Kidney (tissue), 14 donors: ENCODE data around the gene SMURF1. TPM values are rescaled to one million over a fixed set of nuclear protein-coding genes. Genes with fewer than 3 reads are reported as not detected.

ENCODE experiments used
- DNase-seq, 5 donors: peaks; one replicate each; pipeline ENCODE4 v3.0.0-alpha.2; 2013 to 2020
- FAIRE-seq: peaks from 2 replicates; lab custom pipeline; 2012; peaks lifted over from hg19 to GRCh38; lab: Jason Lieb, UNC
- H3K27ac ChIP-seq, 2 donors: one replicate each; pipeline ENCODE4 v1.7.0; 2013; ENCODE audit warnings: low read depth in 2 of 2, low read length in 2 of 2, inconsistent platforms in 1 of 2
- H3K27me3 ChIP-seq: one replicate; pipeline ENCODE4 v1.7.1; 2013; ENCODE audit warnings: low read length, inconsistent platforms; ENCODE audit not compliant: control insufficient read depth, insufficient read depth
- H3K36me3 ChIP-seq, 3 donors: one replicate each; pipeline versions ENCODE4 v1.7.0 to v1.7.1; 2013; ENCODE audit warnings: low read length in 3 of 3, control low read depth in 1 of 3, inconsistent platforms in 1 of 3; ENCODE audit not compliant: insufficient read depth in 3 of 3, control insufficient read depth in 2 of 3
- H3K4me1 ChIP-seq, 3 donors: one replicate each; pipeline versions ENCODE4 v1.7.0 to v1.7.1; 2013; ENCODE audit warnings: low read length in 3 of 3, inconsistent platforms in 1 of 3, low read depth in 1 of 3; ENCODE audit not compliant: control insufficient read depth in 2 of 3, insufficient read depth in 2 of 3
- H3K4me3 ChIP-seq, 3 donors: one replicate each; pipeline versions ENCODE4 v1.7.0 to v1.8.1; 2013; ENCODE audit warnings: low read length in 3 of 3, control low read depth in 1 of 3, inconsistent platforms in 1 of 3
- H3K9ac ChIP-seq, 3 donors: one replicate each; pipeline versions ENCODE4 v1.7.0 to v1.7.1; 2013; ENCODE audit warnings: low read length in 3 of 3, control low read depth in 1 of 3, inconsistent platforms in 1 of 3
- H3K9me3 ChIP-seq, 3 donors: one replicate each; pipeline versions ENCODE4 v1.7.0 to v1.7.1; 2013; ENCODE audit warnings: low read length in 3 of 3, control low read depth in 1 of 3, inconsistent platforms in 1 of 3; ENCODE audit not compliant: control insufficient read depth in 2 of 3, insufficient read depth in 1 of 3
- CTCF ChIP-seq: IDR thresholded peaks from 3 replicates; pipeline ENCODE4 v1.5.1; 2012; ENCODE audit warnings: mild to moderate bottlenecking, moderate library complexity, borderline replicate concordance; ENCODE audit not compliant: insufficient read depth; ENCODE audit errors: extremely low read depth
- intact Hi-C: fragments of 100-400 bp; cut with DNase I; formaldehyde crosslinking; loops from one replicate; pipeline ENCODE4 v1.11.1; 2022
- polyA plus RNA-seq: library from polyadenylated mRNA; stranded (reverse); fragments of 350-450 nt; fragmentation: Illumina TruSeq; extraction: RNeasy Lipid Tissue Mini Kit (QIAGEN cat#74804); gene quantifications from one replicate; pipeline ENCODE4 v1.2.3, GENCODE V29; 2014; ENCODE audit warnings: low read depth, low replicate concordance; ENCODE audit not compliant: insufficient read depth
- total RNA-seq: library from RNA; stranded (reverse); fragmentation: NEBNext Ultra II Directional; extraction: Animal tissue kit (Norgen Biotek cat#: 25700); gene quantifications from one replicate; pipeline ENCODE4 v1.2.1, GENCODE V29; 2021
- donor health status: control.
- donor health status: control.
- donor health status: control.
- donor health status: control.
- donor health status: control.
- donor health status: DM: yes; HTN: yes; CAD: no.
- donor health status: Normal renal cell carcinoma (clear cell type).

The SMURF1 gene
- total and polyA plus RNA-seq, 2 donors from 2014 or later: 6.3 to 29.8 TPM

GRCh38 chr7:99116144-99116543 is 27.8 kb downstream of the SMURF1 start:
- Histone ChIP-seq H3K36me3 (no peaks in the 10 kb centered on the region), H3K9ac (no peak overlapping the region), H3K4me3 (no peak overlapping the region), H3K9me3 (no peaks in the 10 kb centered on the region), H3K27ac (no peak overlapping the region), H3K4me1 (peaks cover 0 to 6% (median 0%) of the 10 kb centered on the region in 3 donors), H3K27me3 (no peaks in the 10 kb centered on the region)
- intact Hi-C loops: no loop called here
- FAIRE-seq (no peak), DNase-seq (no peak)
- no peak for TF ChIP-seq CTCF

- Histone ChIP-seq H3K9me3 (no peaks in the 10 kb centered on the region), H3K27me3 (no peaks in the 10 kb centered on the region), H3K4me3 (no peak overlapping the region), H3K36me3 (no peaks in the 10 kb centered on the region), H3K27ac (no peak overlapping the region), H3K9ac (no peak overlapping the region), H3K4me1 (peaks cover 0 to 10% (median 0%) of the 10 kb centered on the region in 3 donors)
- TF ChIP-seq CTCF: no peak
- intact Hi-C loops: no loop called here
- DNase-seq: no peak
- no peak for FAIRE-seq
Measured at GRCh38 chr7:99115379-99115778, 28.5 kb downstream of the SMURF1 start.

GRCh38 chr7:99112979-99113378 is 30.9 kb downstream of the SMURF1 start:
- Histone ChIP-seq H3K4me1 (peaks cover 0 to 16% (median 0%) of the 10 kb centered on the region in 3 donors), H3K36me3 (no peaks in the 10 kb centered on the region), H3K27me3 (no peaks in the 10 kb centered on the region), H3K9ac (no peak overlapping the region), H3K4me3 (no peak overlapping the region), H3K27ac (no peak overlapping the region), H3K9me3 (no peaks in the 10 kb centered on the region)
- FAIRE-seq (no peak), DNase-seq (no peak)
- intact Hi-C loops: no loop called here
- TF ChIP-seq CTCF: no peak

GRCh38 chr7:99112097-99112496 is 31.8 kb downstream of the SMURF1 start:
- Histone ChIP-seq H3K4me1 (peaks cover 0 to 20% (median 6%) of the 10 kb centered on the region in 3 donors), H3K9ac (no peak overlapping the region), H3K36me3 (no peaks in the 10 kb centered on the region), H3K27ac (peak overlapping the region in 1 of 2 donors; percentile 33), H3K27me3 (no peaks in the 10 kb centered on the region), H3K9me3 (no peaks in the 10 kb centered on the region), H3K4me3 (no peak overlapping the region)
- DNase-seq (peak in 2 of 5 donors; percentile 13 to 15), FAIRE-seq (no peak)
- no peak for TF ChIP-seq CTCF
- intact Hi-C loops: no loop called here
